BJ (cell line): ENCODE data around the gene AAGAB. TPM values are rescaled to one million over a fixed set of nuclear protein-coding genes. Genes with fewer than 3 reads are reported as not detected.

Experiments used
- CTCF ChIA-PET: fragments of 350-600 bp; formaldehyde crosslinking; extraction: SDS; loops from one replicate; lab custom pipeline; 2021; ENCODE audit warnings: antibody characterized with exemption, inconsistent platforms; lab: Yijun Ruan, JAX
- POLR2A ChIA-PET: fragments of 300-600 bp; sonication (Branson Sonifier 250); formaldehyde crosslinking; extraction: SDS; loops from one replicate; lab custom pipeline; 2021; ENCODE audit warnings: antibody characterized with exemption; lab: Charles Lee
- DNase-seq: peaks from one replicate; pipeline ENCODE4 v3.0.0-alpha.2; 2011; ENCODE audit warnings: low read depth
- H3K27me3 ChIP-seq: 2 replicates; pipeline ENCODE4 v1.6.0; 2011; ENCODE audit warnings: low read length; ENCODE audit not compliant: control insufficient read depth, insufficient read depth
- H3K36me3 ChIP-seq: 2 replicates; pipeline ENCODE4 v1.5.1; 2011; ENCODE audit warnings: low read length; ENCODE audit not compliant: control insufficient read depth, insufficient read depth
- H3K4me3 ChIP-seq: 2 replicates; pipeline ENCODE4 v1.5.1; 2011; ENCODE audit warnings: low read depth, mild to moderate bottlenecking, control low read depth, low read length
- CTCF ChIP-seq: IDR thresholded peaks from 2 replicates; pipeline ENCODE4 v1.5.1; 2011; ENCODE audit warnings: low read depth, mild to moderate bottlenecking, control low read depth, inconsistent platforms, low read length, moderate library complexity; ENCODE audit not compliant: insufficient read depth
- polyA plus RNA-seq: library from polyadenylated mRNA; depleted of rRNA; stranded (reverse); fragments of >200 nt; gene quantifications from 2 replicates; pipeline ENCODE4 v1.2.3, GENCODE V29; 2011

The AAGAB gene
- polyA plus RNA-seq, 1 experiment = 28.4 TPM

GRCh38 chr15:67242708-67243111, 11.8 kb downstream of the AAGAB start:
- Histone ChIP-seq H3K4me3 (no peak overlapping the region), H3K36me3 (peaks cover 1% of the 10 kb centered on the region; the same call in 1 of the 2 replicates), H3K27me3 (no peaks in the 10 kb centered on the region)
- ChIA-PET CTCF (interaction anchor here (0.6 kb wide), 1 partner anchor 37 kb away, joined by 3 read pairs; no protein-coding TSS in a partner anchor), POLR2A (interaction anchor here (0.9 kb wide), 1 partner anchor 64 kb away, joined by 9 read pairs; no protein-coding TSS in a partner anchor)
- TF ChIP-seq CTCF = no peak
- no peak for DNase-seq

- TF ChIP-seq CTCF = no peak
- H3K27me3 ChIP-seq = no peaks in the 10 kb centered on the region
- DNase-seq = no peak
- no peak overlapping the region for H3K4me3 ChIP-seq
- H3K36me3 ChIP-seq = peaks cover 1% of the 10 kb centered on the region; the same call in 1 of the 2 replicates
- CTCF ChIA-PET = no interaction called here
- POLR2A ChIA-PET = no interaction called here
Observed at GRCh38 chr15:67241132-67241855, 13.2 kb downstream of the AAGAB start.

- Histone ChIP-seq H3K4me3 (no peak overlapping the region), H3K36me3 (no peaks in the 10 kb centered on the region), H3K27me3 (no peaks in the 10 kb centered on the region)
- DNase-seq = no peak
- 0 out of 2 replicates have a peak, but pooled peaks have one; percentile 5 for TF ChIP-seq CTCF
- ChIA-PET POLR2A (no interaction called here), CTCF (interaction anchor here (1.5 kb wide), 1 partner anchor 8 kb away, joined by 3 read pairs; no protein-coding TSS in a partner anchor)
Observed at GRCh38 chr15:67240235-67241131, 14.0 kb downstream of the AAGAB start.

- DNase-seq = no peak
- no peaks in the 10 kb centered on the region for H3K27me3 ChIP-seq
- CTCF ChIA-PET = no interaction called here
- no peaks in the 10 kb centered on the region for H3K36me3 ChIP-seq
- POLR2A ChIA-PET = no interaction called here
- H3K4me3 ChIP-seq = no peak overlapping the region
- TF ChIP-seq CTCF = no peak
Observed at GRCh38 chr15:67232591-67232990, 21.9 kb downstream of the AAGAB start.

GRCh38 chr15:67230504-67230903, 24.0 kb downstream of the AAGAB start:
- Histone ChIP-seq H3K36me3 (no peaks in the 10 kb centered on the region), H3K4me3 (no peak overlapping the region), H3K27me3 (no peaks in the 10 kb centered on the region)
- ChIA-PET POLR2A (no interaction called here), CTCF (interaction anchor here (0.6 kb wide), 1 partner anchor 129 kb away, joined by 3 read pairs; no protein-coding TSS in a partner anchor)
- TF ChIP-seq CTCF = no peak
- DNase-seq = no peak
